Caco-2 (cell line): ENCODE measurements around the gene MAPK12. TPM values are rescaled to one million over a fixed set of nuclear protein-coding genes. Genes with fewer than 3 reads are reported as not detected.

Experiments used
- BruUV-seq: library from RNA; stranded (reverse); fragments of 400-500 nt; replicated peaks from 2 replicates; lab custom pipeline; 2021; lab: Mats Ljungman, UMichigan
- CTCF ChIA-PET: fragments of 300-600 bp; sonication (Branson Sonifier 250); formaldehyde crosslinking; loops from one replicate; lab custom pipeline; 2022; ENCODE audit warnings: antibody characterized with exemption; lab: Charles Lee
- POLR2A ChIA-PET: fragments of 300-600 bp; sonication (Branson Sonifier 250); formaldehyde crosslinking; loops from one replicate; lab custom pipeline; 2022; ENCODE audit warnings: antibody characterized with exemption; lab: Charles Lee
- DNase-seq, 2 experiments: peaks; one replicate each; pipeline versions ENCODE4 v3.0.0 to v3.0.0-alpha.2; 2020 to 2022
- H3K27me3 ChIP-seq: replicated peaks from 2 replicates; pipeline ENCODE4 v1.6.0; 2011; ENCODE audit warnings: low read length; ENCODE audit not compliant: control insufficient read depth, insufficient read depth
- H3K36me3 ChIP-seq: 2 replicates; pipeline ENCODE4 v1.5.1; 2011; ENCODE audit warnings: low read length; ENCODE audit not compliant: control insufficient read depth, insufficient read depth
- H3K4me1 ChIP-seq: fragments of 250-450 bp; sonication (Bioruptor Pico); 2 replicates; pipeline ENCODE4 v1.5.1; 2020; ENCODE audit warnings: mild to moderate bottlenecking
- H3K4me3 ChIP-seq: 2 replicates; pipeline ENCODE4 v1.5.1; 2011; ENCODE audit warnings: low read depth, mild to moderate bottlenecking, control low read depth, low read length
- H3K9me3 ChIP-seq: fragments of 250-450 bp; sonication (Bioruptor Pico); 2 replicates; pipeline ENCODE4 v1.5.1; 2020; ENCODE audit warnings: mild to moderate bottlenecking, moderate library complexity
- H3K27ac Mint-ChIP-seq: one replicate; pipeline ENCODE4 v1.8.0; 2022; ENCODE audit warnings: mixed read lengths; ENCODE audit not compliant: unreplicated experiment
- H3K27me3 Mint-ChIP-seq: one replicate; pipeline ENCODE4 v1.8.0; 2022; ENCODE audit warnings: mixed read lengths; ENCODE audit not compliant: insufficient read depth, unreplicated experiment
- H3K36me3 Mint-ChIP-seq: one replicate; pipeline ENCODE4 v1.8.0; 2022; ENCODE audit warnings: mild to moderate bottlenecking, mixed read lengths; ENCODE audit not compliant: insufficient read depth, unreplicated experiment
- H3K4me1 Mint-ChIP-seq: one replicate; pipeline ENCODE4 v1.8.0; 2022; ENCODE audit warnings: low read depth, mixed read lengths; ENCODE audit not compliant: unreplicated experiment
- H3K4me3 Mint-ChIP-seq: one replicate; pipeline ENCODE4 v1.8.0; 2022; ENCODE audit warnings: mild to moderate bottlenecking, moderate library complexity, mixed read lengths; ENCODE audit not compliant: unreplicated experiment
- H3K9me3 Mint-ChIP-seq: one replicate; pipeline ENCODE4 v1.8.0; 2022; ENCODE audit warnings: mixed read lengths; ENCODE audit not compliant: unreplicated experiment
- intact Hi-C: fragments of 100-400 bp; cut with micrococcal nuclease; formaldehyde crosslinking; loops from one replicate; pipeline ENCODE4 v1.10.0; 2022; ENCODE audit not compliant: unreplicated experiment
- total RNA-seq: library from RNA; stranded (reverse); gene quantifications from 2 replicates; pipeline ENCODE4 v1.2.3, GENCODE V29; 2022
- TF ChIP-seq, protein P1 (sequence below), 2 experiments: fragments of 200-600 bp in 1 of 2; IDR thresholded peaks; 1 replicate in 1 of 2; 2 replicates in 1 of 2; pipeline versions ENCODE4 v1.5.1 to v1.8.0; 2011 to 2022; ENCODE audit warnings: antibody characterized with exemption in 1 of 2, control low read depth in 1 of 2, inconsistent platforms in 1 of 2, low read depth in 1 of 2, low read length in 1 of 2, mild to moderate bottlenecking in 1 of 2, moderate library complexity in 1 of 2; ENCODE audit not compliant: insufficient read depth in 1 of 2, severe bottlenecking in 1 of 2, unreplicated experiment in 1 of 2

Gene MAPK12
- total RNA-seq, 1 experiment from 2014 or later = 37.4 TPM

DNA sequence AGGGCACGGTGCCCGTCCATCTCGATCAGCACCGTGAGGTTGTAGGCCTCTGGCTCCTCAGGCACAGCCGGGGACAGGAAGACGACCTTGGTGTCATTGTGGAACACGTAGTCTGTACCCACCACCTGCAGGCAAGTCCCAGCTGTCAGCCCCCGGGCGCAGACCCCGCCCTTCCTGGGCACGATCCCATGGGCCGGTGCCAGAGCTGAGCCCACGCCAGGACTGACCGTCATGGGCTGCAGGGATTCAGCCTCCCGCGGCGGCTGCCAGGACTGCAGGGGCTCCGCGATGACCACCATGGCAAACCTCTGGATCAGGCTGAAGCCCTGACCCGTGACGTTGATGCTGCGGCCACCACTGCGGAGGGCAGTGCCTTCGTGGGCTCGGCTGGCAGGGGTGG lies 20.5 kb upstream of the MAPK12 start:
- H3K27ac Mint-ChIP-seq = peak overlapping the region; percentile 69
- DNase-seq = no peak
- TF ChIP-seq, protein P1, sequence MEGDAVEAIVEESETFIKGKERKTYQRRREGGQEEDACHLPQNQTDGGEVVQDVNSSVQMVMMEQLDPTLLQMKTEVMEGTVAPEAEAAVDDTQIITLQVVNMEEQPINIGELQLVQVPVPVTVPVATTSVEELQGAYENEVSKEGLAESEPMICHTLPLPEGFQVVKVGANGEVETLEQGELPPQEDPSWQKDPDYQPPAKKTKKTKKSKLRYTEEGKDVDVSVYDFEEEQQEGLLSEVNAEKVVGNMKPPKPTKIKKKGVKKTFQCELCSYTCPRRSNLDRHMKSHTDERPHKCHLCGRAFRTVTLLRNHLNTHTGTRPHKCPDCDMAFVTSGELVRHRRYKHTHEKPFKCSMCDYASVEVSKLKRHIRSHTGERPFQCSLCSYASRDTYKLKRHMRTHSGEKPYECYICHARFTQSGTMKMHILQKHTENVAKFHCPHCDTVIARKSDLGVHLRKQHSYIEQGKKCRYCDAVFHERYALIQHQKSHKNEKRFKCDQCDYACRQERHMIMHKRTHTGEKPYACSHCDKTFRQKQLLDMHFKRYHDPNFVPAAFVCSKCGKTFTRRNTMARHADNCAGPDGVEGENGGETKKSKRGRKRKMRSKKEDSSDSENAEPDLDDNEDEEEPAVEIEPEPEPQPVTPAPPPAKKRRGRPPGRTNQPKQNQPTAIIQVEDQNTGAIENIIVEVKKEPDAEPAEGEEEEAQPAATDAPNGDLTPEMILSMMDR (IDR thresholded peaks at IDR 0.05; ENCODE audit: insufficient read depth in 1 of 2, low read depth in 1 of 2, low read length in 1 of 2, severe bottlenecking in 1 of 2, unreplicated experiment in 1 of 2) = no peak
- BruUV-seq = no TSS peak
- intact Hi-C loops = no loop called here
- POLR2A ChIA-PET = interaction anchor here (0.6 kb wide), 2 partner anchors 12 to 30 kb away, joined by 3 to 4 read pairs; no protein-coding TSS in a partner anchor
- CTCF ChIA-PET = no interaction called here
- H3K9me3 Mint-ChIP-seq = no peaks in the 10 kb centered on the region
- no peaks in the 10 kb centered on the region for H3K4me1 Mint-ChIP-seq
- no peaks in the 10 kb centered on the region for H3K27me3 Mint-ChIP-seq
- Histone ChIP-seq H3K4me3 (no peak overlapping the region), H3K4me1 (peaks cover 18% of the 10 kb centered on the region), H3K9me3 (no peaks in the 10 kb centered on the region), H3K36me3 (peaks cover 13% of the 10 kb centered on the region), H3K27me3 (no peaks in the 10 kb centered on the region)
- peaks cover 66% of the 10 kb centered on the region for H3K36me3 Mint-ChIP-seq
- peak overlapping the region; percentile 55 for H3K4me3 Mint-ChIP-seq

DNA sequence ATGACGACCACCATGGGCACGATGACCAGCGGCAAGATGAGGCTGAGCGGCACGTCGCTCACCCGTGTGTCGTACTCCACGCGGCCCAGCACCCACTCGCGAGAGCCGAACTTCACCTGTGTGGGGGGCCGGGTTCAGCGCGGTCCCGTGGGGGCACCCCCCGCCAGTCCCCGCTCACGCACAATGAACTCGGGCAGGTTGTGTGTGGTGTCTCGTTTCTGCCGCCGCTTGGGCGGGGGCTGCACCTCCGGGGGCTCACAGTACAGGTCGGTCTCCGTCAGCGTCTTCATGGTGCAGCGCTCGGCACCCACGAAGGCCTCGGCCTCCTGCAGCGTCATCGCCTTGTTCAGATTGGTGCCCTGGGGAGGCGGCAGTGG lies 19.9 kb upstream of the MAPK12 start:
- Histone ChIP-seq H3K36me3 (peaks cover 13% of the 10 kb centered on the region), H3K27me3 (no peaks in the 10 kb centered on the region), H3K4me3 (no peak overlapping the region), H3K9me3 (no peaks in the 10 kb centered on the region), H3K4me1 (peaks cover 18% of the 10 kb centered on the region)
- ChIA-PET CTCF (no interaction called here), POLR2A (no interaction called here)
- no peaks in the 10 kb centered on the region for H3K9me3 Mint-ChIP-seq
- DNase-seq = no peak
- H3K27ac Mint-ChIP-seq = peak overlapping the region; percentile 69
- H3K4me1 Mint-ChIP-seq = no peaks in the 10 kb centered on the region
- peaks cover 68% of the 10 kb centered on the region for H3K36me3 Mint-ChIP-seq
- TF ChIP-seq, protein P1 (IDR thresholded peaks at IDR 0.05; ENCODE audit: insufficient read depth in 1 of 2, low read depth in 1 of 2, low read length in 1 of 2, severe bottlenecking in 1 of 2, unreplicated experiment in 1 of 2) = no peak
- intact Hi-C loops = no loop called here
- H3K27me3 Mint-ChIP-seq = no peaks in the 10 kb centered on the region
- no peak overlapping the region for H3K4me3 Mint-ChIP-seq
- BruUV-seq = no TSS peak

DNA sequence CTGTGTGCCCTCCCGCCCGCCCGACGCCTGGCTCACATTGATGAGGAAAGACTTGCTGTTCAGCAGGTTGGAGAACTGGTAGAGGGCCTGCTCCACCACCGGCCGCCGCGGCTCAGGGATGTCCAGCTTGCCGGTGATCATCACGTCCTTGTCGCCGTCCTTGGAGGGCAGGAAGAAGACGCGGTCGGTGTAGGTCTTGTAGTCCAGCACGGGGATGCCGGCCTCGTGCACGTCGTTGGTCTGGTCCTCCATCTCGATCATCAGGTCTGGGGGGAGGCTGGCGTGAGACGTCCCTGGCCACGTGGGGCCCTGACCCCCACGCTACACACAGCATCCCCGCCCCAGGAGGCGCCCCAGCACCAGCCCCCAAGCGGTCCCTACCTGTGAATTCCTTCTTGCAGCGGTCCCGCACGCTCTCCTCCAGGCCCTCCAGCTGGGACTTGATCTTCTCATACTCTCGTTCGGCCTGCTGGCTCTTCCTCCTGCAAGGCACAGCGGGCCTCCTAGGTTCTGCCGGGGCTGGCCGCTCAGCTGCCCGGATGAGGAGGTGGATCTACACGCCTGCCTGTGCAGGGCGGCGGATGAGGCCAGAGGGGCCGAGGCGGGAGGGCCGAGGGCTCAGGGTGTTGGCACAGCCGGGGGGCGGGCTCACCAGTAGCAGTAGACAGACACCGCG lies 19.4 kb upstream of the MAPK12 start:
- no peaks in the 10 kb centered on the region for H3K4me1 Mint-ChIP-seq

More for the DNA sequence above, 19.4 kb upstream of the MAPK12 start:
- Mint-ChIP-seq H3K4me3 (no peak overlapping the region), H3K27ac (no peak overlapping the region), H3K27me3 (no peaks in the 10 kb centered on the region), H3K9me3 (no peaks in the 10 kb centered on the region), H3K36me3 (peaks cover 68% of the 10 kb centered on the region)
- H3K9me3 ChIP-seq = no peaks in the 10 kb centered on the region
- H3K36me3 ChIP-seq = peaks cover 14% of the 10 kb centered on the region
- peaks cover 18% of the 10 kb centered on the region for H3K4me1 ChIP-seq
- TSS peak; percentile 39 for BruUV-seq
- ChIA-PET CTCF (no interaction called here), POLR2A (no interaction called here)
- DNase-seq = no peak
- no peak overlapping the region for H3K4me3 ChIP-seq
- H3K27me3 ChIP-seq = no peaks in the 10 kb centered on the region
- TF ChIP-seq, protein P1 (IDR thresholded peaks at IDR 0.05; ENCODE audit: insufficient read depth in 1 of 2, low read depth in 1 of 2, low read length in 1 of 2, severe bottlenecking in 1 of 2, unreplicated experiment in 1 of 2) = no peak
- intact Hi-C loops = no loop called here
